ENCODE results near the gene RNF11.

RNF11 gene

GRCh38 chr1:51272916-51273315 lies 36.8 kb downstream of the RNF11 start:
- TF ChIP-seq POLR2AphosphoS5 (IDR thresholded peaks at IDR 0.05; ENCODE audit: low read depth, low read length) (no peak), REST (IDR thresholded peaks at IDR 0.05; ENCODE audit: insufficient read depth in 1 of 2, low read depth in 2 of 2, low read length in 2 of 2) (no peak), TAF1 (IDR thresholded peaks at IDR 0.05; ENCODE audit: borderline replicate concordance, insufficient read depth, low read length) (no peak), FOXP2 (optimal IDR thresholded peaks at IDR 0.05; ENCODE audit: borderline replicate concordance, extremely low read depth, extremely low read length, insufficient read depth) (no peak), SIN3A (IDR thresholded peaks at IDR 0.05; ENCODE audit: borderline replicate concordance, insufficient read depth, low read length) (no peak)

GRCh38 chr1:51274676-51275075 lies 38.6 kb downstream of the RNF11 start:
- TF ChIP-seq SIN3A (IDR thresholded peaks at IDR 0.05; ENCODE audit: borderline replicate concordance, insufficient read depth, low read length): no peak
- TF ChIP-seq FOXP2 (optimal IDR thresholded peaks at IDR 0.05; ENCODE audit: borderline replicate concordance, extremely low read depth, extremely low read length, insufficient read depth): no peak
- no peak for TF ChIP-seq REST (IDR thresholded peaks at IDR 0.05; ENCODE audit: insufficient read depth in 1 of 2, low read depth in 2 of 2, low read length in 2 of 2)
- TF ChIP-seq POLR2AphosphoS5 (IDR thresholded peaks at IDR 0.05; ENCODE audit: low read depth, low read length): no peak
- no peak for TF ChIP-seq TAF1 (IDR thresholded peaks at IDR 0.05; ENCODE audit: borderline replicate concordance, insufficient read depth, low read length)

GRCh38 chr1:51276286-51276685 lies 40.2 kb downstream of the RNF11 start:
- no peak for TF ChIP-seq SIN3A (IDR thresholded peaks at IDR 0.05; ENCODE audit: borderline replicate concordance, insufficient read depth, low read length)
- no peak for TF ChIP-seq POLR2AphosphoS5 (IDR thresholded peaks at IDR 0.05; ENCODE audit: low read depth, low read length)

- TF ChIP-seq REST (IDR thresholded peaks at IDR 0.05; ENCODE audit: insufficient read depth in 1 of 2, low read depth in 2 of 2, low read length in 2 of 2): no peak
- no peak for TF ChIP-seq TAF1 (IDR thresholded peaks at IDR 0.05; ENCODE audit: borderline replicate concordance, insufficient read depth, low read length)
- TF ChIP-seq FOXP2 (optimal IDR thresholded peaks at IDR 0.05; ENCODE audit: borderline replicate concordance, extremely low read depth, extremely low read length, insufficient read depth): no peak
- TF ChIP-seq POLR2AphosphoS5 (IDR thresholded peaks at IDR 0.05; ENCODE audit: low read depth, low read length): no peak
- no peak for TF ChIP-seq SIN3A (IDR thresholded peaks at IDR 0.05; ENCODE audit: borderline replicate concordance, insufficient read depth, low read length)
Observed at GRCh38 chr1:51280321-51280978, 44.4 kb downstream of the RNF11 start.

- no peak for TF ChIP-seq POLR2AphosphoS5 (IDR thresholded peaks at IDR 0.05; ENCODE audit: low read depth, low read length)
- TF ChIP-seq FOXP2 (optimal IDR thresholded peaks at IDR 0.05; ENCODE audit: borderline replicate concordance, extremely low read depth, extremely low read length, insufficient read depth): no peak
- no peak for TF ChIP-seq REST (IDR thresholded peaks at IDR 0.05; ENCODE audit: insufficient read depth in 1 of 2, low read depth in 2 of 2, low read length in 2 of 2)
- TF ChIP-seq TAF1 (IDR thresholded peaks at IDR 0.05; ENCODE audit: borderline replicate concordance, insufficient read depth, low read length): no peak
Observed at GRCh38 chr1:51281807-51282206, 45.7 kb downstream of the RNF11 start.

Measured in PFSK-1 (cell line).